Measurements from ENCODE around the gene SLC44A3.

The SLC44A3 gene

GRCh38 chr1:94862718-94863117 lies 42.6 kb downstream of the SLC44A3 start:
- Histone ChIP-seq H3K9ac (no peak overlapping the region), H3K4me2 (no peak overlapping the region)

GRCh38 chr1:94863297-94863911 lies 43.2 kb downstream of the SLC44A3 start:
- Histone ChIP-seq H4K20me1 (no peaks in the 10 kb centered on the region), H3K9me3 (no peaks in the 10 kb centered on the region), H3K4me2 (no peak overlapping the region), H3K4me3 (no peak overlapping the region), H3K4me1 (no peaks in the 10 kb centered on the region), H3K9ac (no peak overlapping the region), H3K27ac (no peak overlapping the region), H3K27me3 (no peaks in the 10 kb centered on the region), H3K36me3 (no peaks in the 10 kb centered on the region)
- TF ChIP-seq Cebpa-rat (IDR thresholded peaks at IDR 0.05), result no peak

More at GRCh38 chr1:94862718-94863117, 42.6 kb downstream of the SLC44A3 start:
- Histone ChIP-seq H3K9me3 (no peaks in the 10 kb centered on the region), H3K4me3 (no peak overlapping the region), H3K36me3 (no peaks in the 10 kb centered on the region), H3K27me3 (no peaks in the 10 kb centered on the region), H4K20me1 (no peaks in the 10 kb centered on the region), H3K4me1 (no peaks in the 10 kb centered on the region), H3K27ac (no peak overlapping the region)
- no peak for TF ChIP-seq Cebpa-rat (IDR thresholded peaks at IDR 0.05)

GRCh38 chr1:94863919-94864318 lies 43.8 kb downstream of the SLC44A3 start:
- Histone ChIP-seq H3K9me3 (no peaks in the 10 kb centered on the region), H4K20me1 (no peaks in the 10 kb centered on the region), H3K4me1 (no peaks in the 10 kb centered on the region), H3K27me3 (no peaks in the 10 kb centered on the region), H3K9ac (no peak overlapping the region), H3K27ac (no peak overlapping the region), H3K36me3 (no peaks in the 10 kb centered on the region), H3K4me3 (no peak overlapping the region), H3K4me2 (no peak overlapping the region)
- TF ChIP-seq Cebpa-rat (IDR thresholded peaks at IDR 0.05), result no peak

- no peaks in the 10 kb centered on the region for H3K27me3 ChIP-seq
- no peaks in the 10 kb centered on the region for H3K4me1 ChIP-seq
- TF ChIP-seq Cebpa-rat (IDR thresholded peaks at IDR 0.05), result no peak
- no peak overlapping the region for H3K4me3 ChIP-seq
- no peaks in the 10 kb centered on the region for H4K20me1 ChIP-seq
- no peaks in the 10 kb centered on the region for H3K9me3 ChIP-seq
- H3K9ac ChIP-seq, result no peak overlapping the region
- H3K36me3 ChIP-seq, result no peaks in the 10 kb centered on the region
- H3K4me2 ChIP-seq, result no peak overlapping the region
- no peak overlapping the region for H3K27ac ChIP-seq
Observed at GRCh38 chr1:94864821-94865220, 44.7 kb downstream of the SLC44A3 start.

GRCh38 chr1:94865360-94865759 lies 45.2 kb downstream of the SLC44A3 start:
- Histone ChIP-seq H3K4me3 (no peak overlapping the region), H3K9ac (no peak overlapping the region), H3K27ac (no peak overlapping the region), H3K27me3 (no peaks in the 10 kb centered on the region), H3K4me2 (no peak overlapping the region), H3K36me3 (no peaks in the 10 kb centered on the region), H3K4me1 (no peaks in the 10 kb centered on the region), H3K9me3 (no peaks in the 10 kb centered on the region), H4K20me1 (no peaks in the 10 kb centered on the region)
- TF ChIP-seq Cebpa-rat (IDR thresholded peaks at IDR 0.05), result no peak

GRCh38 chr1:94866164-94866807 lies 46.1 kb downstream of the SLC44A3 start:
- no peaks in the 10 kb centered on the region for H3K4me1 ChIP-seq
- no peaks in the 10 kb centered on the region for H3K27me3 ChIP-seq
- H3K9ac ChIP-seq, result no peak overlapping the region
- no peaks in the 10 kb centered on the region for H3K36me3 ChIP-seq
- H3K27ac ChIP-seq, result no peak overlapping the region
- H3K4me2 ChIP-seq, result no peak overlapping the region
- H4K20me1 ChIP-seq, result no peaks in the 10 kb centered on the region
- H3K4me3 ChIP-seq, result no peak overlapping the region
- no peak for TF ChIP-seq Cebpa-rat (IDR thresholded peaks at IDR 0.05)
- H3K9me3 ChIP-seq, result no peaks in the 10 kb centered on the region

GRCh38 chr1:94871031-94871430 lies 50.9 kb downstream of the SLC44A3 start:
- H3K36me3 ChIP-seq, result no peaks in the 10 kb centered on the region
- H4K20me1 ChIP-seq, result no peaks in the 10 kb centered on the region
- H3K9me3 ChIP-seq, result no peaks in the 10 kb centered on the region
- no peak for TF ChIP-seq Cebpa-rat (IDR thresholded peaks at IDR 0.05)
- H3K4me2 ChIP-seq, result no peak overlapping the region
- H3K27ac ChIP-seq, result no peak overlapping the region
- H3K4me1 ChIP-seq, result no peaks in the 10 kb centered on the region
- no peak overlapping the region for H3K9ac ChIP-seq
- H3K4me3 ChIP-seq, result no peak overlapping the region
- H3K27me3 ChIP-seq, result no peaks in the 10 kb centered on the region

GRCh38 chr1:94872771-94873495 lies 52.8 kb downstream of the SLC44A3 start:
- H3K9ac ChIP-seq, result no peak overlapping the region
- H3K9me3 ChIP-seq, result no peaks in the 10 kb centered on the region
- no peak for TF ChIP-seq Cebpa-rat (IDR thresholded peaks at IDR 0.05)
- H3K36me3 ChIP-seq, result no peaks in the 10 kb centered on the region
- H3K27me3 ChIP-seq, result no peaks in the 10 kb centered on the region
- H3K4me3 ChIP-seq, result no peak overlapping the region
- H3K27ac ChIP-seq, result no peak overlapping the region
- no peaks in the 10 kb centered on the region for H3K4me1 ChIP-seq
- H4K20me1 ChIP-seq, result no peaks in the 10 kb centered on the region
- H3K4me2 ChIP-seq, result no peak overlapping the region

GRCh38 chr1:94873520-94874351 lies 53.6 kb downstream of the SLC44A3 start:
- Histone ChIP-seq H3K27ac (no peak overlapping the region), H3K9ac (no peak overlapping the region), H3K4me1 (no peaks in the 10 kb centered on the region), H3K36me3 (no peaks in the 10 kb centered on the region), H3K9me3 (no peaks in the 10 kb centered on the region), H4K20me1 (no peaks in the 10 kb centered on the region), H3K4me3 (no peak overlapping the region), H3K4me2 (no peak overlapping the region), H3K27me3 (no peaks in the 10 kb centered on the region)
- no peak for TF ChIP-seq Cebpa-rat (IDR thresholded peaks at IDR 0.05)
